ENCODE measurements around the gene ATL1.
"Not testable (repeated sequence)": the region's sequence is repeated elsewhere in the genome, so short reads cannot be mapped to it uniquely, and the experiment has no call there.

Gene ATL1

GRCh38 chr14:50622978-50623377, 63.0 kb downstream of the ATL1 start:
- no peak for DNase-seq (ENCODE audit: low spot score)
- Histone ChIP-seq H3K4me1 (ENCODE audit: control insufficient read depth in 2 of 2, insufficient read depth in 1 of 2, low read depth in 1 of 2, low read length in 2 of 2) (no peaks in the 10 kb centered on the region), H2BK12ac (ENCODE audit: low read length) (no peak overlapping the region), H2BK120ac (ENCODE audit: low read depth, low read length) (no peak overlapping the region), H3K18ac (ENCODE audit: low read length) (no peak overlapping the region), H3K79me1 (ENCODE audit: low read depth, low read length) (no peaks in the 10 kb centered on the region), H2BK5ac (ENCODE audit: low read length) (no peak overlapping the region), H3K36me3 (replicated peaks in 1 of 2; ENCODE audit: control insufficient read depth in 2 of 2, insufficient read depth in 2 of 2, low read length in 2 of 2) (peaks cover 0 to 54% of the 10 kb centered on the region in 2 donors), H3K4me3 (ENCODE audit: low read length in 2 of 2) (no peak overlapping the region), H2AK5ac (ENCODE audit: low read depth, low read length) (no peak overlapping the region), H4K91ac (ENCODE audit: low read depth, low read length, poor library complexity) (no peak overlapping the region), H3K4me2 (ENCODE audit: insufficient read depth, low read length, poor library complexity, severe bottlenecking) (no peak overlapping the region), H3K9me3 (replicated peaks in 1 of 2; ENCODE audit: control insufficient read depth in 2 of 2, insufficient read depth in 1 of 2, low read depth in 1 of 2, low read length in 2 of 2) (no peaks in the 10 kb centered on the region), H2BK15ac (ENCODE audit: low read length) (no peak overlapping the region), H2AFZ (ENCODE audit: low read length) (no peak overlapping the region), H3K14ac (ENCODE audit: low read length) (no peak overlapping the region), H3K23ac (ENCODE audit: low read depth, low read length, poor library complexity) (no peak overlapping the region), H3K27me3 (ENCODE audit: control insufficient read depth in 3 of 3, insufficient read depth in 3 of 3, low read depth in 1 of 3, low read length in 3 of 3) (no peaks in the 10 kb centered on the region), H3K4ac (ENCODE audit: low read length) (no peak overlapping the region), H4K8ac (ENCODE audit: low read depth, low read length) (no peak overlapping the region), H3K27ac (replicated peaks; ENCODE audit: low read length) (no peak overlapping the region), H3K9ac (ENCODE audit: low read depth, low read length, poor library complexity) (no peak overlapping the region)
- no CpG with 5 or more reads among the region's 1 CpG for WGBS, 2 donors (ENCODE audit: extremely low coverage in 2 of 2, insufficient read length in 2 of 2, insufficient replicate concordance in 1 of 2)

- Histone ChIP-seq H3K23ac (ENCODE audit: low read depth, low read length, poor library complexity) (no peak overlapping the region), H2AFZ (ENCODE audit: low read length) (no peak overlapping the region), H3K14ac (ENCODE audit: low read length) (no peak overlapping the region), H3K9me3 (replicated peaks in 1 of 2; ENCODE audit: control insufficient read depth in 2 of 2, insufficient read depth in 1 of 2, low read depth in 1 of 2, low read length in 2 of 2) (no peaks in the 10 kb centered on the region), H3K4ac (ENCODE audit: low read length) (no peak overlapping the region), H2BK5ac (ENCODE audit: low read length) (no peak overlapping the region), H3K27me3 (ENCODE audit: control insufficient read depth in 3 of 3, insufficient read depth in 3 of 3, low read depth in 1 of 3, low read length in 3 of 3) (no peaks in the 10 kb centered on the region), H4K91ac (ENCODE audit: low read depth, low read length, poor library complexity) (no peak overlapping the region), H3K18ac (ENCODE audit: low read length) (no peak overlapping the region), H2BK120ac (ENCODE audit: low read depth, low read length) (no peak overlapping the region), H3K4me1 (ENCODE audit: control insufficient read depth in 2 of 2, insufficient read depth in 1 of 2, low read depth in 1 of 2, low read length in 2 of 2) (no peaks in the 10 kb centered on the region), H3K36me3 (replicated peaks in 1 of 2; ENCODE audit: control insufficient read depth in 2 of 2, insufficient read depth in 2 of 2, low read length in 2 of 2) (peaks cover 0 to 68% of the 10 kb centered on the region in 2 donors), H4K8ac (ENCODE audit: low read depth, low read length) (no peak overlapping the region), H3K79me1 (ENCODE audit: low read depth, low read length) (no peaks in the 10 kb centered on the region), H2AK5ac (ENCODE audit: low read depth, low read length) (no peak overlapping the region), H3K4me3 (ENCODE audit: low read length in 2 of 2) (no peak overlapping the region), H2BK15ac (ENCODE audit: low read length) (no peak overlapping the region), H2BK12ac (ENCODE audit: low read length) (no peak overlapping the region), H3K9ac (ENCODE audit: low read depth, low read length, poor library complexity) (no peak overlapping the region), H3K27ac (replicated peaks; ENCODE audit: low read length) (no peak overlapping the region), H3K4me2 (ENCODE audit: insufficient read depth, low read length, poor library complexity, severe bottlenecking) (no peak overlapping the region)
- WGBS, 2 donors (ENCODE audit: extremely low coverage in 2 of 2, insufficient read length in 2 of 2, insufficient replicate concordance in 1 of 2) = no CpG with 5 or more reads among the region's 1 CpG
- no peak for DNase-seq (ENCODE audit: low spot score)
These were observed 64.5 kb downstream of the ATL1 start for GRCh38 chr14:50624447-50624846.

GRCh38 chr14:50624947-50625346, 65.0 kb downstream of the ATL1 start:
- H2BK15ac ChIP-seq (ENCODE audit: low read length); H3K9ac ChIP-seq (ENCODE audit: low read depth, low read length, poor library complexity); H2AFZ ChIP-seq (ENCODE audit: low read length); H2BK120ac ChIP-seq (ENCODE audit: low read depth, low read length); H2BK5ac ChIP-seq (ENCODE audit: low read length); H4K8ac ChIP-seq (ENCODE audit: low read depth, low read length); DNase-seq (ENCODE audit: low spot score); H3K4me1 ChIP-seq (ENCODE audit: control insufficient read depth in 2 of 2, insufficient read depth in 1 of 2, low read depth in 1 of 2, low read length in 2 of 2); H3K27ac ChIP-seq (replicated peaks; ENCODE audit: low read length); H3K14ac ChIP-seq (ENCODE audit: low read length); H3K27me3 ChIP-seq (ENCODE audit: control insufficient read depth in 3 of 3, insufficient read depth in 3 of 3, low read depth in 1 of 3, low read length in 3 of 3); H2BK12ac ChIP-seq (ENCODE audit: low read length); H3K18ac ChIP-seq (ENCODE audit: low read length); H3K9me3 ChIP-seq (replicated peaks in 1 of 2; ENCODE audit: control insufficient read depth in 2 of 2, insufficient read depth in 1 of 2, low read depth in 1 of 2, low read length in 2 of 2); H3K79me1 ChIP-seq (ENCODE audit: low read depth, low read length); H3K23ac ChIP-seq (ENCODE audit: low read depth, low read length, poor library complexity); H2AK5ac ChIP-seq (ENCODE audit: low read depth, low read length); H3K4me3 ChIP-seq (ENCODE audit: low read length in 2 of 2); H4K91ac ChIP-seq (ENCODE audit: low read depth, low read length, poor library complexity); H3K4ac ChIP-seq (ENCODE audit: low read length); H3K4me2 ChIP-seq (ENCODE audit: insufficient read depth, low read length, poor library complexity, severe bottlenecking): not testable (repeated sequence)
- no CpG with 5 or more reads among the region's 4 CpGs for WGBS, 2 donors (ENCODE audit: extremely low coverage in 2 of 2, insufficient read length in 2 of 2, insufficient replicate concordance in 1 of 2)
- H3K36me3 ChIP-seq (replicated peaks in 1 of 2; ENCODE audit: control insufficient read depth in 2 of 2, insufficient read depth in 2 of 2, low read length in 2 of 2) = peaks cover 0 to 73% of the 10 kb centered on the region in 2 donors

GRCh38 chr14:50631408-50631821, 71.5 kb downstream of the ATL1 start:
- H3K4me2 ChIP-seq (ENCODE audit: insufficient read depth, low read length, poor library complexity, severe bottlenecking) = no peak overlapping the region
- no peak overlapping the region for H2BK5ac ChIP-seq (ENCODE audit: low read length)
- no peak overlapping the region for H3K27ac ChIP-seq (replicated peaks; ENCODE audit: low read length)
- H3K4me1 ChIP-seq (ENCODE audit: control insufficient read depth in 2 of 2, insufficient read depth in 1 of 2, low read depth in 1 of 2, low read length in 2 of 2) = no peaks in the 10 kb centered on the region
- no peak overlapping the region for H4K91ac ChIP-seq (ENCODE audit: low read depth, low read length, poor library complexity)
- no peak overlapping the region for H3K14ac ChIP-seq (ENCODE audit: low read length)
- H4K8ac ChIP-seq (ENCODE audit: low read depth, low read length) = no peak overlapping the region
- no peak for DNase-seq (ENCODE audit: low spot score)
- no peak overlapping the region for H2AFZ ChIP-seq (ENCODE audit: low read length)
- no peak overlapping the region for H3K9ac ChIP-seq (ENCODE audit: low read depth, low read length, poor library complexity)
- H2AK5ac ChIP-seq (ENCODE audit: low read depth, low read length) = no peak overlapping the region
- H2BK120ac ChIP-seq (ENCODE audit: low read depth, low read length) = no peak overlapping the region
- no CpG with 5 or more reads among the region's 4 CpGs for WGBS, 2 donors (ENCODE audit: extremely low coverage in 2 of 2, insufficient read length in 2 of 2, insufficient replicate concordance in 1 of 2)
- peaks cover 3 to 87% of the 10 kb centered on the region in 2 donors for H3K36me3 ChIP-seq (replicated peaks in 1 of 2; ENCODE audit: control insufficient read depth in 2 of 2, insufficient read depth in 2 of 2, low read length in 2 of 2)
- no peak overlapping the region for H3K23ac ChIP-seq (ENCODE audit: low read depth, low read length, poor library complexity)
- no peaks in the 10 kb centered on the region for H3K27me3 ChIP-seq (ENCODE audit: control insufficient read depth in 3 of 3, insufficient read depth in 3 of 3, low read depth in 1 of 3, low read length in 3 of 3)
- H3K79me1 ChIP-seq (ENCODE audit: low read depth, low read length) = no peaks in the 10 kb centered on the region
- no peak overlapping the region for H3K4ac ChIP-seq (ENCODE audit: low read length)
- H3K9me3 ChIP-seq (replicated peaks in 1 of 2; ENCODE audit: control insufficient read depth in 2 of 2, insufficient read depth in 1 of 2, low read depth in 1 of 2, low read length in 2 of 2) = no peaks in the 10 kb centered on the region
- no peak overlapping the region for H2BK15ac ChIP-seq (ENCODE audit: low read length)
- H3K4me3 ChIP-seq (ENCODE audit: low read length in 2 of 2) = no peak overlapping the region
- H3K18ac ChIP-seq (ENCODE audit: low read length) = no peak overlapping the region
- no peak overlapping the region for H2BK12ac ChIP-seq (ENCODE audit: low read length)

Data from neuronal stem cell (in vitro differentiated cells).